Large intestine (tissue), 3 donors: ENCODE measurements around the gene EHBP1L1. TPM values are rescaled to one million over a fixed set of nuclear protein-coding genes. Genes with fewer than 3 reads are reported as not detected.
A peak's percentile ranks its signal among the peaks of the same experiment; 100 is the strongest.

Source experiments
- DNase-seq, 2 donors: peaks; one replicate each; pipeline versions ENCODE4 v3.0.0 to v3.0.0-alpha.2; 2013
- H3K27ac ChIP-seq: one replicate; pipeline ENCODE4 v1.5.1; 2013; ENCODE audit warnings: low read length
- H3K27me3 ChIP-seq: 2 replicates; pipeline ENCODE4 v1.6.1; 2013; ENCODE audit warnings: low read length; ENCODE audit not compliant: control insufficient read depth, insufficient read depth
- H3K36me3 ChIP-seq: 2 replicates; pipeline ENCODE4 v1.6.1; 2013; ENCODE audit warnings: low read length; ENCODE audit not compliant: control insufficient read depth, insufficient read depth
- H3K4me1 ChIP-seq: one replicate; pipeline ENCODE4 v1.6.1; 2013; ENCODE audit warnings: low read length; ENCODE audit not compliant: control insufficient read depth, insufficient read depth
- H3K4me3 ChIP-seq: one replicate; pipeline ENCODE4 v1.5.1; 2013; ENCODE audit warnings: low read length
- H3K9me3 ChIP-seq: one replicate; pipeline ENCODE4 v1.6.1; 2013; ENCODE audit warnings: mild to moderate bottlenecking, low read depth, low read length, moderate library complexity; ENCODE audit not compliant: control insufficient read depth
- WGBS: methylation state at CpG from one replicate; pipeline ENCODE4 v1.1.5; 2013; ENCODE audit warnings: low lambda C conversion rate; ENCODE audit not compliant: insufficient coverage; 5-methylcytosine and 5-hydroxymethylcytosine counted together
- polyA plus RNA-seq: library from polyadenylated mRNA; unstranded; fragments of 120-200 nt; gene quantifications from one replicate; pipeline ENCODE4 v1.2.1, GENCODE V29; 2013

EHBP1L1 gene
- polyA plus RNA-seq, 1 donor: 77.9 TPM

- no CpG with 5 or more reads among the region's 6 CpGs for WGBS
- peaks cover 41% of the 10 kb centered on the region for H3K36me3 ChIP-seq
- no peak for DNase-seq
Measured at GRCh38 chr11:65596520-65596919, 20.7 kb downstream of the EHBP1L1 start.

GRCh38 chr11:65598258-65598699 lies 22.4 kb downstream of the EHBP1L1 start:
- Histone ChIP-seq H3K4me3 (no peak overlapping the region), H3K27ac (no peak overlapping the region), H3K9me3 (no peaks in the 10 kb centered on the region), H3K36me3 (peaks cover 48% of the 10 kb centered on the region), H3K4me1 (no peaks in the 10 kb centered on the region), H3K27me3 (no peaks in the 10 kb centered on the region)
- no CpG with 5 or more reads among the region's 16 CpGs for WGBS
- no peak for DNase-seq

More at GRCh38 chr11:65596520-65596919, 20.7 kb downstream of the EHBP1L1 start:
- no peak overlapping the region for H3K4me3 ChIP-seq
- peaks cover 8% of the 10 kb centered on the region for H3K4me1 ChIP-seq
- H3K27me3 ChIP-seq: peaks cover 3% of the 10 kb centered on the region
- peaks cover 4% of the 10 kb centered on the region for H3K9me3 ChIP-seq
- no peak overlapping the region for H3K27ac ChIP-seq

GRCh38 chr11:65599216-65599954 lies 23.5 kb downstream of the EHBP1L1 start:
- H3K4me1 ChIP-seq: no peaks in the 10 kb centered on the region
- no peak overlapping the region for H3K27ac ChIP-seq
- peaks cover 58% of the 10 kb centered on the region for H3K36me3 ChIP-seq
- WGBS: 90% methylated on average over 2 of the region's 49 CpGs
- no peak for DNase-seq
- H3K27me3 ChIP-seq: no peaks in the 10 kb centered on the region
- no peak overlapping the region for H3K4me3 ChIP-seq
- H3K9me3 ChIP-seq: no peaks in the 10 kb centered on the region

DNA sequence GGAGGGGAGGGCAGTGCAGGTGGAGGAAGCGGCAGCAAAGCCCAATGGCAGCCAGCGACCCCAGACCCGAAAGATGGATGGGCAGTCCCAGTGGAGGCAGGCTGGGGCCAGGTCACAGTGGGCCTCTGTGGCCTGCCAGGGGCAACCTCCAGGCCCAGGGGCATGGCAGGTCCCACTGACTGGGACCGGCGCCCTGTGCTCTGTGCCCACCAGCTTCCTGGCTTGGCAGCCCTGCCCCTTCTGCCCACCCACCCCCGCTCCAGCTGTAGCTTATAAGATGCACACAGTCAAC lies 24.0 kb downstream of the EHBP1L1 start:
- H3K27ac ChIP-seq: no peak overlapping the region
- WGBS: no CpG with 5 or more reads among the region's 6 CpGs
- H3K4me1 ChIP-seq: no peaks in the 10 kb centered on the region
- H3K9me3 ChIP-seq: no peaks in the 10 kb centered on the region
- no peak overlapping the region for H3K4me3 ChIP-seq
- no peak for DNase-seq
- no peaks in the 10 kb centered on the region for H3K27me3 ChIP-seq
- H3K36me3 ChIP-seq: peaks cover 64% of the 10 kb centered on the region

DNA sequence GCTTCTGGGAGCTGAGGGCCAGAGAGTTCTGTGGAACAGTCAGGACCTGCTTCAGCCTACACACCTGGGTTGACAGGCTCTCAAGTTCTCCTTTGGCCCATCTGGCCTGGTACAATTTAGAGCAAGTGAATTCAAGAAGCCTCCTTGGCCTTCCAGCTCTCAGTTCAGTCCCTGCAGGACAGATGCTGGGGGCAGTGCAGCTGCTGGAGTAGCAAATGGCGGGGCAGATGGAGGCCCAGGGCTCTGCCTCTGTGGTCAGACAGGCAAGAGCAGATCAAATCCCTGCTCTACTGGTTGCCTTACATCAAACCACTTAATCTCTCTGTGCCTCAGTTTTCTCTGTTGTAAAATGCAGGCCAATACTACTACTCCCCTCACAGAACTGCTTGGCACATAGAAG lies 28.4 kb downstream of the EHBP1L1 start:
- H3K27me3 ChIP-seq: no peaks in the 10 kb centered on the region
- peaks cover 72% of the 10 kb centered on the region for H3K36me3 ChIP-seq

DNA sequence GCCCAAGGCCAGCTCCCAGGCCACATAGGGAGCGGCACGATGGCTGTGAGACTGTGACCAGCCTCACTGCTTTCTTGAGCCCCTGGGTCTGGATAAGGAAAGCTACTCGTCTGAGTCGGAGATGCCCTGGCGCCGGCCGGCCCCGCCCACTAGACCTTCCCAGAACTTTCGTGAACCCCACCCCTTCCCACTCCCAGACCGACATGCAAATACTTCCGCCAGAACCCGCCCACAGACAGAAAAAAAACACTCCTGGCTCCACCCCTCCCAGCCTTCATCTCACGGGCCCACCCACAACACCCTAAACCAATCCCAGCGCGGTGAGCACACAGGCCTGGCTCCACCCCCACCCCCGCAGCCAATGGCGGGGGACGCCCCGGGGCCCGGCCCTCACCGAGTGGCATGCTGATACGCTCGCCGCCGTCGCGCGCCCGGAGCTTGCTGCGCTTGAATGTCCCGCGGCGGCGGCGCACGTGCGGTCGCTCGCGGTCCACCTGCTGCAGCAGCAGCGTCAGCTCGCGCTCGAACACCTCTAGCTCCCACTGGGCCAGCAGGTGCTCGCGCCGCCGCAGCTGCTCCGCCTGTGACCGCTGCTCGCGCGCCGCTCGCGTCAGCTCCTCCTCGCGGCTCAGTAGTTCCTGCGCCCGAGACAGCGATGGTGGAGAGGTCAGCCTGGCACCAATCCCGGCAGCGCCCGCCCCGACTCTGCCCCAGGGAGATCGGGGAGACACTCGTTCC lies 31.2 kb downstream of the EHBP1L1 start:
- Histone ChIP-seq H3K27me3 (no peaks in the 10 kb centered on the region), H3K9me3 (peaks cover 4% of the 10 kb centered on the region), H3K36me3 (peaks cover 87% of the 10 kb centered on the region), H3K27ac (no peak overlapping the region), H3K4me1 (peaks cover 31% of the 10 kb centered on the region), H3K4me3 (no peak overlapping the region)
- 20% methylated on average over 1 of the region's 67 CpGs for WGBS
- peak; percentile 89 to 92 for DNase-seq

More for the DNA sequence above, 28.4 kb downstream of the EHBP1L1 start:
- DNase-seq: no peak
- Histone ChIP-seq H3K27ac (no peak overlapping the region), H3K9me3 (peaks cover 4% of the 10 kb centered on the region), H3K4me1 (peaks cover 11% of the 10 kb centered on the region), H3K4me3 (no peak overlapping the region)
- WGBS: no CpG with 5 or more reads among the region's 1 CpG

DNA sequence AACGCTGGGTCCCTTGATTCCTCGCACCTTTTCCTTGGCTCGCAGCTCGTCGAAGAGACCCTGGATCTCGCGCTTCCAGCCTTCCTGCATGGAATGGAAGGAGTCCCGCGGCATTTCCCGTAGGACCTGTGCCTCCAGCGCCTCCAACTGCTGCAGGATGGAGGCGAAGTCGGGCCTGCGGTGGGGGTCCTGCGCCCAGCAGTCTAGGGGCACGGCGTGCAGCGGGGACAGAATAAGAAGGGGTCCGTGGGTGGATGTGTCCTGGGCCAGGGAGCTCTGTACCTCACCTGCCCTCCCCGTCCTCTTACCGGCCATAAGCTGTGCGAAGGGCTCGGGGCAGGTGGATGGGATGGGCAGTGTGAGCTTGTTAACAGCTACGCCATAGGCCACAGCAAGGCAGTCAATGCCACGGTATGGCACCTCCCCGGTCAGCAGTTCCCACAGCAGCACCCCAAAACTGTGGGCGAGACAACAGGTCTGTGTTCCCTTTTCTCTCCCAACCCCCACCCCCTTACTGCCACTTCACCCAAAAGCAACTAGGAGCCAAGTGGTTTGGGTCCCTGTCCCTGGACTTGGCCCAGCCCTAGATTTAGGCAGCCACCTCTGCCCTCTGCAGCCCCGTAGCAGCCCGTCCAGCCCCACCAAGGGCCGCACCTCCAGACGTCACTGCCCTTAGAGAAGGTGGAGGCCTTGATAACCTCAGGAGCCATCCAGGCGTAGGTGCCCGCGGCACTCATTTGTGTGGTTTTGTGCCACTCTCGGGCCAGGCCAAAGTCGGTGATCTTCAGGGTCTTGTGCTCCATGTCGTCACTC lies 32.0 kb downstream of the EHBP1L1 start:
- no peak overlapping the region for H3K4me3 ChIP-seq
- H3K36me3 ChIP-seq: peaks cover 86% of the 10 kb centered on the region
- peaks cover 37% of the 10 kb centered on the region for H3K4me1 ChIP-seq
- peaks cover 4% of the 10 kb centered on the region for H3K9me3 ChIP-seq
- no CpG with 5 or more reads among the region's 37 CpGs for WGBS
- no peak for DNase-seq
- H3K27me3 ChIP-seq: no peaks in the 10 kb centered on the region
- no peak overlapping the region for H3K27ac ChIP-seq

DNA sequence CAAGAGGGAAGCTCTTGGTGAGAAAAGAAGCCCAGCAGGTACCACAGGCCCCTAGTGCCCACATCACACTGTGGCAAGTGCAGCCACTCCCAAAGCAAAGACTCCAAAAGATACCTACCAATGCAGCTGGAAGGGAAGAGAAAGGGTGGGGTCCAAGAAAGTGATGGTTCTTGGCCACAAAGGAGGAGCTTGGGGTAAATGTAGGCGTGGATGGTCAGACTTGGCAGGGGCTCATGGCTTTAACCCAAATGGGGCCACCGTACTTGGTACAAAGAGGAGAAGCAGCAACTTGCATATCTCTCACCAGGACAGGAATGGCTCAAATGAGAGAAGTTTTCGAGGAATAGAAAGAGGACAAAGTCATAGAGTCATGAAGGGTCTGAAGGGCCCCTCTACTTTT lies 33.4 kb downstream of the EHBP1L1 start:
- peaks cover 75% of the 10 kb centered on the region for H3K36me3 ChIP-seq

DNA sequence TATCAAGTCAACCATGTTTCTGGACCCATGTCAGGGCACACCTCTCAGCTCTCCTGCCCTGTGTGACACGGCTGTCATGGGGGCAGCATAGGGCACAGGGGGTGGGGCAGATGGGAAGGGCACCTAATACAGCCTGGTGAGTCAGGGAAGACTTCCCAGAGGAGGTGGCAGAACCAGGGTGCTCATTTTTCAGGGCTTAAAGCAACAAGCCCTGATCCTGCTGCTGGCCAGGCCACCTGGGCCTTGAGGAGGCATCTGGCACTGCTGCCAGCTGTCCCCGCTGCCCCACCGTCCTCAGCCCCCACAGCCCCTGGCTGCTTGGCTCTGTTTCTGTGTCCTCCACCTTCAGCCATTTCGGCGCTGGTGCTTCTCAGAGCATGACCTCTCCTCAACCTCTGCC lies 33.8 kb downstream of the EHBP1L1 start:
- WGBS: no CpG with 5 or more reads among the region's 5 CpGs
- Histone ChIP-seq H3K4me1 (peaks cover 45% of the 10 kb centered on the region), H3K27me3 (no peaks in the 10 kb centered on the region), H3K36me3 (peaks cover 71% of the 10 kb centered on the region), H3K4me3 (no peak overlapping the region), H3K27ac (no peak overlapping the region), H3K9me3 (peaks cover 4% of the 10 kb centered on the region)
- no peak for DNase-seq

More for the DNA sequence above, 33.4 kb downstream of the EHBP1L1 start:
- Histone ChIP-seq H3K27ac (no peak overlapping the region), H3K27me3 (no peaks in the 10 kb centered on the region), H3K4me3 (no peak overlapping the region), H3K9me3 (peaks cover 4% of the 10 kb centered on the region), H3K4me1 (peaks cover 45% of the 10 kb centered on the region)
- no peak for DNase-seq
- WGBS: no CpG with 5 or more reads among the region's 3 CpGs

- peaks cover 45% of the 10 kb centered on the region for H3K4me1 ChIP-seq
- WGBS: no CpG with 5 or more reads among the region's 6 CpGs
Measured at GRCh38 chr11:65610404-65610803, 34.6 kb downstream of the EHBP1L1 start.

More at GRCh38 chr11:65610404-65610803, 34.6 kb downstream of the EHBP1L1 start:
- Histone ChIP-seq H3K27ac (no peak overlapping the region), H3K27me3 (no peaks in the 10 kb centered on the region), H3K4me3 (no peak overlapping the region), H3K36me3 (peaks cover 63% of the 10 kb centered on the region), H3K9me3 (peaks cover 4% of the 10 kb centered on the region)
- DNase-seq: no peak
